SK-N-SH (cell line): Measurements from ENCODE around the gene CLPSL1. TPM values are rescaled to one million over a fixed set of nuclear protein-coding genes. Genes with fewer than 3 reads are reported as not detected.

Experiments used
- CTCF ChIA-PET: fragments of 300-600, 350-600 bp; formaldehyde crosslinking; extraction: SDS; loops from one replicate; lab custom pipeline; 2021; lab: Yijun Ruan, JAX
- POLR2A ChIA-PET: fragments of 350-600 bp; sonication (Branson Sonifier 250); formaldehyde crosslinking; extraction: SDS; loops from one replicate; lab custom pipeline; 2020; ENCODE audit warnings: antibody characterized with exemption, inconsistent platforms; lab: Yijun Ruan, JAX
- DNase-seq: peaks from one replicate; pipeline ENCODE4 v3.0.0; 2012
- H2AFZ ChIP-seq: fragments of 200-600 bp; sonication (generic); 2 replicates; pipeline ENCODE4 v1.8.1; 2016; ENCODE audit warnings: antibody characterized with exemption, mild to moderate bottlenecking, low read depth
- H3F3A ChIP-seq: fragments of 200-600 bp; sonication (generic); replicated peaks from 2 replicates; pipeline ENCODE3; 2016; ENCODE audit warnings: antibody characterized with exemption, mild to moderate bottlenecking; ENCODE audit not compliant: insufficient read depth
- H3K27ac ChIP-seq, 2 experiments: fragments of 200-500 bp in 1 of 2; fragments of 200-600 bp in 1 of 2; sonication (Bioruptor generic) in 1 of 2; sonication (generic), shearing (Covaris generic) in 1 of 2; 2 replicates each; pipeline versions ENCODE4 v1.5.1 to v1.6.1; 2014 to 2016; ENCODE audit warnings: low read depth in 2 of 2, inconsistent platforms in 1 of 2, low read length in 1 of 2, mild to moderate bottlenecking in 1 of 2, mixed read lengths in 1 of 2
- H3K27me3 ChIP-seq: fragments of 200-600 bp; sonication (generic), shearing (Covaris generic); 2 replicates; pipeline ENCODE4 v1.6.1; 2016; ENCODE audit warnings: mixed run types; ENCODE audit not compliant: insufficient read depth
- H3K36me3 ChIP-seq, 2 experiments: fragments of 200-500 bp in 1 of 2; fragments of 200-600 bp in 1 of 2; sonication (Bioruptor generic) in 1 of 2; sonication (generic) in 1 of 2; replicated peaks in 1 of 2; 2 replicates each; pipeline versions ENCODE3 to v1.5.1; 2014 to 2016; ENCODE audit warnings: low read length in 1 of 2, mild to moderate bottlenecking in 1 of 2; ENCODE audit not compliant: insufficient read depth in 2 of 2, control insufficient read depth in 1 of 2
- H3K4me1 ChIP-seq, 2 experiments: fragments of 200-500 bp in 1 of 2; fragments of 200-600 bp in 1 of 2; sonication (Bioruptor generic) in 1 of 2; sonication (generic), shearing (Covaris generic) in 1 of 2; 2 replicates each; pipeline versions ENCODE4 v1.5.1 to v1.6.1; 2014 to 2016; ENCODE audit warnings: low read depth in 1 of 2, low read length in 1 of 2, mixed run types in 1 of 2; ENCODE audit not compliant: insufficient read depth in 2 of 2, control insufficient read depth in 1 of 2
- H3K4me2 ChIP-seq: fragments of 200-600 bp; sonication (generic), shearing (Covaris generic); 2 replicates; pipeline ENCODE4 v1.6.1; 2017; ENCODE audit warnings: mixed run types
- H3K4me3 ChIP-seq, 2 experiments: fragments of 200-500 bp in 1 of 2; fragments of 200-600 bp in 1 of 2; sonication (Bioruptor generic) in 1 of 2; sonication (generic), shearing (Covaris generic) in 1 of 2; 2 replicates each; pipeline versions ENCODE4 v1.5.1 to v1.8.1; 2014 to 2016; ENCODE audit warnings: low read depth in 2 of 2, inconsistent platforms in 1 of 2, low read length in 1 of 2, mild to moderate bottlenecking in 1 of 2, mixed read lengths in 1 of 2, moderate library complexity in 1 of 2
- H3K79me2 ChIP-seq: fragments of 200-600 bp; sonication (generic); 2 replicates; pipeline ENCODE4 v1.8.1; 2017; ENCODE audit warnings: mild to moderate bottlenecking; ENCODE audit not compliant: insufficient read depth
- H3K9ac ChIP-seq: fragments of 200-600 bp; sonication (generic); 2 replicates; pipeline ENCODE4 v1.6.1; 2017; ENCODE audit warnings: mixed run types
- H3K9me2 ChIP-seq: fragments of 200-600 bp; sonication (generic); 2 replicates; pipeline ENCODE4 v1.6.1; 2017; ENCODE audit warnings: mixed run types
- H3K9me3 ChIP-seq: fragments of 200-600 bp; sonication (generic); 2 replicates; pipeline ENCODE4 v1.6.1; 2017; ENCODE audit warnings: mixed run types, mild to moderate bottlenecking, moderate library complexity
- H4K20me1 ChIP-seq: fragments of 200-600 bp; sonication (generic); 2 replicates; pipeline ENCODE4 v1.6.1; 2017; ENCODE audit warnings: mild to moderate bottlenecking, mixed run types; ENCODE audit not compliant: insufficient read depth
- FOXJ3 ChIP-seq: sonication (generic); formaldehyde crosslinking; IDR thresholded peaks from 2 replicates; pipeline ENCODE4 v1.5.1; 2020; ENCODE audit warnings: mild to moderate bottlenecking, missing genetic modification reagents
- FOXM1 ChIP-seq: IDR thresholded peaks from 2 replicates; pipeline ENCODE4 v1.4.0; 2012; ENCODE audit warnings: low read depth, mild to moderate bottlenecking
- GATA2 ChIP-seq: sonication (generic); formaldehyde crosslinking; IDR thresholded peaks from 2 replicates; pipeline ENCODE4 v1.5.0; 2020; ENCODE audit warnings: mild to moderate bottlenecking, missing genetic modification reagents
- RAD21 ChIP-seq: IDR thresholded peaks from 2 replicates; pipeline ENCODE4 v1.6.1; 2012; ENCODE audit warnings: mild to moderate bottlenecking, low read length
- RCOR1 ChIP-seq: fragments of 150-350 bp; IDR thresholded peaks from 2 replicates; pipeline ENCODE4 v1.6.1; 2017; ENCODE audit warnings: antibody characterized with exemption, low read length
- REST ChIP-seq: IDR thresholded peaks from 2 replicates; pipeline ENCODE4 v1.6.1; 2012; ENCODE audit warnings: mild to moderate bottlenecking, low read depth, low read length, moderate library complexity
- RXRA ChIP-seq: IDR thresholded peaks from 2 replicates; pipeline ENCODE4 v1.4.0; 2012; ENCODE audit warnings: low read depth, mild to moderate bottlenecking, borderline replicate concordance
- TCF12 ChIP-seq: IDR thresholded peaks from 2 replicates; pipeline ENCODE4 v1.4.0; 2012
- WGBS: methylation state at CpG from one replicate; pipeline ENCODE4 v1.1.6; 2017; ENCODE audit warnings: low lambda C conversion rate; 5-methylcytosine and 5-hydroxymethylcytosine counted together
- polyA plus RNA-seq, 3 experiments: library from polyadenylated mRNA; depleted of rRNA; stranded (reverse); fragments of >200 nt; gene quantifications; 2 replicates each; pipeline ENCODE4 v1.2.3, GENCODE V29; 2012
- TF ChIP-seq, protein P1 (sequence below): fragments of 200-600 bp; sonication (generic); IDR thresholded peaks from 2 replicates; pipeline ENCODE4 v1.6.1; 2017; ENCODE audit warnings: antibody characterized with exemption, mild to moderate bottlenecking, moderate library complexity
- TF ChIP-seq, protein P2 (sequence below): fragments of 150-350 bp; IDR thresholded peaks from 2 replicates; pipeline ENCODE4 v1.6.1; 2016; ENCODE audit warnings: mild to moderate bottlenecking, low read depth, low read length
- TF ChIP-seq, protein P3 (sequence below): fragments of 150-350 bp; IDR thresholded peaks from 2 replicates; pipeline ENCODE4 v1.6.1; 2017; ENCODE audit warnings: antibody characterized with exemption, low read length, low read depth, borderline replicate concordance
- TF ChIP-seq, protein P4 (sequence below): IDR thresholded peaks from 2 replicates; pipeline ENCODE4 v1.4.0; 2012; ENCODE audit warnings: low read depth

The CLPSL1 gene
- polyA plus RNA-seq, 1 of the 3 experiments (the other 2 are of a cell fraction) = not detected

GRCh38 chr6:35757456-35758123 is 23.2 kb upstream of the CLPSL1 start:
- H3K9me2 ChIP-seq = no peaks in the 10 kb centered on the region
- no peaks in the 10 kb centered on the region for H3K4me1 ChIP-seq
- no peak for DNase-seq
- no peaks in the 10 kb centered on the region; the same call in 1 of the 2 replicates for H3K27me3 ChIP-seq
- no peak overlapping the region for H3K9ac ChIP-seq
- H3F3A ChIP-seq = no peaks in the 10 kb centered on the region
- CTCF ChIA-PET = interaction anchor here (0.6 to 3.7 kb wide), 7 partner anchors 12 to 235 kb away, joined by 3 to 13 read pairs (median 3); partner anchors contain the start of gene ARMC12
- POLR2A ChIA-PET = no interaction called here
- H3K4me3 ChIP-seq = no peak overlapping the region
- 60% methylated on average over 10 of the region's 10 CpGs for WGBS
- no peaks in the 10 kb centered on the region for H3K79me2 ChIP-seq
- no peaks in the 10 kb centered on the region for H4K20me1 ChIP-seq
- no peak overlapping the region for H2AFZ ChIP-seq
- H3K4me2 ChIP-seq = no peak overlapping the region
- H3K36me3 ChIP-seq = no peaks in the 10 kb centered on the region
- no peaks in the 10 kb centered on the region for H3K9me3 ChIP-seq
- TF ChIP-seq RAD21 (peak; percentile 32), RXRA (no peak)
- TF ChIP-seq, protein P1, sequence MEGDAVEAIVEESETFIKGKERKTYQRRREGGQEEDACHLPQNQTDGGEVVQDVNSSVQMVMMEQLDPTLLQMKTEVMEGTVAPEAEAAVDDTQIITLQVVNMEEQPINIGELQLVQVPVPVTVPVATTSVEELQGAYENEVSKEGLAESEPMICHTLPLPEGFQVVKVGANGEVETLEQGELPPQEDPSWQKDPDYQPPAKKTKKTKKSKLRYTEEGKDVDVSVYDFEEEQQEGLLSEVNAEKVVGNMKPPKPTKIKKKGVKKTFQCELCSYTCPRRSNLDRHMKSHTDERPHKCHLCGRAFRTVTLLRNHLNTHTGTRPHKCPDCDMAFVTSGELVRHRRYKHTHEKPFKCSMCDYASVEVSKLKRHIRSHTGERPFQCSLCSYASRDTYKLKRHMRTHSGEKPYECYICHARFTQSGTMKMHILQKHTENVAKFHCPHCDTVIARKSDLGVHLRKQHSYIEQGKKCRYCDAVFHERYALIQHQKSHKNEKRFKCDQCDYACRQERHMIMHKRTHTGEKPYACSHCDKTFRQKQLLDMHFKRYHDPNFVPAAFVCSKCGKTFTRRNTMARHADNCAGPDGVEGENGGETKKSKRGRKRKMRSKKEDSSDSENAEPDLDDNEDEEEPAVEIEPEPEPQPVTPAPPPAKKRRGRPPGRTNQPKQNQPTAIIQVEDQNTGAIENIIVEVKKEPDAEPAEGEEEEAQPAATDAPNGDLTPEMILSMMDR = peak; percentile 28; the same call in 1 of the 2 replicates
- H3K27ac ChIP-seq = no peak overlapping the region

- no peak overlapping the region for H2AFZ ChIP-seq
- H4K20me1 ChIP-seq = no peaks in the 10 kb centered on the region
- no peak overlapping the region for H3K27ac ChIP-seq
- CTCF ChIA-PET = interaction anchor here (0.6 to 3.7 kb wide), 3 partner anchors 22 to 335 kb away, joined by 3 to 13 read pairs (median 3); partner anchors contain the start of gene ARMC12
- no peak overlapping the region for H3K4me2 ChIP-seq
- POLR2A ChIA-PET = no interaction called here
- no peaks in the 10 kb centered on the region for H3K9me2 ChIP-seq
- no peaks in the 10 kb centered on the region for H3F3A ChIP-seq
- no peak overlapping the region for H3K4me3 ChIP-seq
- 43% methylated on average over 3 of the region's 3 CpGs for WGBS
- H3K9ac ChIP-seq = no peak overlapping the region
- no peaks in the 10 kb centered on the region for H3K4me1 ChIP-seq
- H3K27me3 ChIP-seq = no peaks in the 10 kb centered on the region; the same call in 1 of the 2 replicates
- H3K36me3 ChIP-seq = no peaks in the 10 kb centered on the region
- no peaks in the 10 kb centered on the region for H3K9me3 ChIP-seq
- H3K79me2 ChIP-seq = no peaks in the 10 kb centered on the region
- DNase-seq = no peak
- TF ChIP-seq REST = no peak
- TF ChIP-seq RAD21 = no peak
- TF ChIP-seq, protein P2, sequence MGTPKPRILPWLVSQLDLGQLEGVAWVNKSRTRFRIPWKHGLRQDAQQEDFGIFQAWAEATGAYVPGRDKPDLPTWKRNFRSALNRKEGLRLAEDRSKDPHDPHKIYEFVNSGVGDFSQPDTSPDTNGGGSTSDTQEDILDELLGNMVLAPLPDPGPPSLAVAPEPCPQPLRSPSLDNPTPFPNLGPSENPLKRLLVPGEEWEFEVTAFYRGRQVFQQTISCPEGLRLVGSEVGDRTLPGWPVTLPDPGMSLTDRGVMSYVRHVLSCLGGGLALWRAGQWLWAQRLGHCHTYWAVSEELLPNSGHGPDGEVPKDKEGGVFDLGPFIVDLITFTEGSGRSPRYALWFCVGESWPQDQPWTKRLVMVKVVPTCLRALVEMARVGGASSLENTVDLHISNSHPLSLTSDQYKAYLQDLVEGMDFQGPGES = no peak
- TF ChIP-seq, protein P1 = no peak
- TF ChIP-seq FOXJ3 (CRISPR knock-in tag) = no peak
- TF ChIP-seq TCF12 = no peak
- no peak for TF ChIP-seq RCOR1
- TF ChIP-seq, protein P3, sequence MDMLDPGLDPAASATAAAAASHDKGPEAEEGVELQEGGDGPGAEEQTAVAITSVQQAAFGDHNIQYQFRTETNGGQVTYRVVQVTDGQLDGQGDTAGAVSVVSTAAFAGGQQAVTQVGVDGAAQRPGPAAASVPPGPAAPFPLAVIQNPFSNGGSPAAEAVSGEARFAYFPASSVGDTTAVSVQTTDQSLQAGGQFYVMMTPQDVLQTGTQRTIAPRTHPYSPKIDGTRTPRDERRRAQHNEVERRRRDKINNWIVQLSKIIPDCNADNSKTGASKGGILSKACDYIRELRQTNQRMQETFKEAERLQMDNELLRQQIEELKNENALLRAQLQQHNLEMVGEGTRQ = no peak
- TF ChIP-seq, protein P4, sequence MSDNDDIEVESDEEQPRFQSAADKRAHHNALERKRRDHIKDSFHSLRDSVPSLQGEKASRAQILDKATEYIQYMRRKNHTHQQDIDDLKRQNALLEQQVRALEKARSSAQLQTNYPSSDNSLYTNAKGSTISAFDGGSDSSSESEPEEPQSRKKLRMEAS = no peak
- no peak for TF ChIP-seq FOXM1
- no peak for TF ChIP-seq GATA2 (CRISPR knock-in tag)
Observed at GRCh38 chr6:35759426-35759825, 21.4 kb upstream of the CLPSL1 start.
